NAMALWA (cell line): ENCODE measurements around the gene HPCAL4.

ENCODE experiments used
- DNase-seq: peaks from one replicate; pipeline ENCODE4 v3.0.0-alpha.2; 2015; ENCODE audit warnings: low spot score

Gene HPCAL4

GRCh38 chr1:39676948-39677548, 14.2 kb downstream of the HPCAL4 start:
- no peak for DNase-seq

DNA sequence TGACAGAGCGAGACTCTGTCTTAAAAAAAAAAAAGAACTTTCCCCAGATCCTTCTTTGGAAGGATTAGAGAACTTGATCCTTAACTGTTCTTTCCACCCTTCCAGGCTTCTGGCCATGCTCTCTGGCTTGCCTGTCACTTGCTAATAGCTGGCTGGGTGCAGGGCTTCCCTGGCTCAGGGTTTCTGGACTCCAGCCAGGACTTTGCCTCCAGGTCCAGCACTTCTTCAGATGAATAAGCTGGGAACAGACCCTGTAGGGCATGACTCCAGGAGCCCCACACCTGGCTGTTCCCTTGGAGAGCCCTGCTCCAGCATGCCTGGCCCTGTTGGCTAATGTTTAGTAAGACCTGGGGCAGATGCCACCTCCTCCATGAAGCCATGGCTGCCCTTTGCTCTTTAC, 16.0 kb downstream of the HPCAL4 start:
- no peak for DNase-seq

GRCh38 chr1:39673215-39673614, 18.0 kb downstream of the HPCAL4 start:
- DNase-seq: no peak

DNA sequence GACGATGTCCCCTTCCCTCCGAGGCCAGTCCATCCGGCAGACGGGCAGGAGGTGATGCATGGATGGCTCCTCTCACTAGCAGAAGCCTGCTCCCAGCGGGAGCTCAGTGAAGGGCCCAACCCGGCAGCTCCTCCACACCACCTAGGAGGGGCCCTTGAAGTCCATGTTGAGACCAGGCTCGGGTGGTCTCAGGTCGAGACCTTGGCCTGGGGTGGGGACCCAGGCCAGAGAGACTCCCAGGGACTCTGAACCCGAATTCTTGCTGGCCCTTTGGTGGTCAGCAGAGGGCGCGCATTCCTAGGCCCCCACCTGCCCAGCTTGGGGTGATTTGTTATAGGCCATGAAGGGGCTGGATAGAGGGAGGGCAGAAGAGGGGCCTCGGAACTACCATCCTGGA, 18.7 kb downstream of the HPCAL4 start:
- peak; percentile 42 for DNase-seq

GRCh38 chr1:39671793-39672550, 19.3 kb downstream of the HPCAL4 start, which contains the start of gene NT5C1A:
TSS of gene NT5C1A (minus strand) at chr1:39672107. CDS start at chr1:39672038, 69 bp downstream.
- no peak for DNase-seq

DNA sequence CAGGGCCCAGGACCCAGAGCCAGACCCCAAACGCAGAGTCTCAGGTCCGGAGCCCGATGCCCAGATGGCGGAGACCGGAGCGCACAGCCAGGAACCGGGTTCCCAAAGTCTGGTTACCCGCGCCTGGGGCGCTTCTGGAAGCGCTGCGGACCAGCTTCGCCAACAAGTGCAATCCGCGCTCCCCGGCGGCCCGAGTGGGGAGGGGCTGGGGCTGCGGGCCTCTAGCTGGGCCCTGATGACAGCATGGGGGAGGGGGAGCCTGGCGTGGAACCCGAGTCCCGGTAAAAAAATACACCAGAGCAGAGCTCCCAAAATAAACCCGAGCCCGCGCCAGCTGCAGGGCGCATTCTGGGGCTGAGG, 19.8 kb downstream of the HPCAL4 start:
- DNase-seq: no peak

DNA sequence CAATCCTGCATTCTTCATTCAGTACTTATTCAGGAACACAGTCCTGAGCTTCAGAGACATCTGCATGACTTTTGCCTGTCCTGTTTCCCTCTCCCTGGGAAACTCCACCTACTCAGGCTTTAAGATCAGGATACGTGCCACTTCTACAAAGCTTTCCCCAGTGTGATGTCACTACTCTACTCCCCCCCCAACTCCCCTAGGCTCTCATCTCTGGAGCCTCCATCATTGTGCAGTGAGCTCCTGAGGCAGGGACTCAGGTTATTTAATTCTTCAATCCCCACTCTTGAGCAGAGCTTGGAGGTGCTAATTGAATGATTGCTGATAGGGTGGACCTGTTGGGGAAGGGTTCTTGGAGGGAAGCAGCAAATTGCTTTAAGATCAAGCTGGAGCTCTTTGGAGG, 20.5 kb downstream of the HPCAL4 start:
- no peak for DNase-seq

- DNase-seq: no peak
Measured at GRCh38 chr1:39668894-39669293, 22.3 kb downstream of the HPCAL4 start.

- no peak for DNase-seq
Measured at GRCh38 chr1:39668111-39668510, 23.1 kb downstream of the HPCAL4 start.

DNA sequence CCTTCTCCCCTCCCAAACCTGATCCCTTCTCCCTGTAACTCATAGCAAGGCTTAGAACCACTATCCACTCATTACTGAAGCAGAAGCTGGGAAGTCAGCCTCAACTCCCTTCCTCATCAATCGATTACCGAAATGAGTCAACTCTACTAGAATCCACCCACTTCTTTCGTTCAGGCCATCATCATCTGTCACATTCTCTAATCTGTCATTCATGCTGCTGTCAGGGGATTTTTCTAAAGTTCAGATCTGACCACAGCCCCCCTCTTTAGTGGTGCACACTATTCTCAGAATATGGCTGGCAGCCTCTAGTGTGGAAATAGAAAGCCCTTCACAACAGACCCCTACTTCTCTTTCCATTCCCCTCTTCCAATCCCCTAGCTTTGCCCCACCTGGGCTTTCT, 24.5 kb downstream of the HPCAL4 start:
- DNase-seq: no peak

DNA sequence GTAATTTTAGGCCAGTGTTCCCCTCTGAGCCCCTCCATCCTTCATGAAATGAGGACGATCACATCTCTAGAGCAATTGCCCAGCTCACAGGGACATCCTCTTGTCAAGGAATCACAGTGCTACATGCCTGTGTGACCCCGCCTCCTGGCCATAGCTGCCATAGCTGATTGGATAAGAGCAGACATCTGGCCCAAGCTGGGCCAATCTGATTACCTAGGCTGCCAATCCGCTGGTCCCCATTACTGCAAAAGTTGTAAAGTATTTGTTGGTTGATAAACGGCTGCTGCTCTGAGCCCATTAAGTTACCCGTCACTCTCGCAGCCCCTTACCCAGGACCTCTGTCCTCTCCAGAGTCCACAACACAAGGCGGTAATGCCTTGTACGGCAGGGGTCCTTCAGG, 27.7 kb downstream of the HPCAL4 start:
- DNase-seq: peak; percentile 56

DNA sequence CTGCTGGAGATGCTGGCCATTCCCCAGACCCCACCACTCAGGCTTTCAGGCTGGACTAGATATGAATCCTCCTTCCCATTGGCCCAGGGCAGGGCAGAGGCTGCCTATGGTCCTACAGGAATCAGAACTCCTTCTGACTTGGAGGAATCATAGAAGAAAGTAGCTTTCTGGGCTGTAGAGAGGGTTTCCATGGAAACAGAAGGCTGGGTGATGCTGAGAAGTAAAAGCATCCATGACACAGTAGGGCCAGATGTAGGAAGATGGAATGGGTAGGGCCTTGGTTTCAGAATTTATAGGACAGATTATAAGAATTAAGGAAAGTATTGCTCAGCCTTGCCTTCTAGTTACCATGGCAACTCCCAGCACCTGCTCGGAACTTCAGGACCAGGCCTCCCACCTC, 28.4 kb downstream of the HPCAL4 start:
- DNase-seq: no peak

- DNase-seq: no peak
Measured at GRCh38 chr1:39659538-39659937, 31.7 kb downstream of the HPCAL4 start.

DNA sequence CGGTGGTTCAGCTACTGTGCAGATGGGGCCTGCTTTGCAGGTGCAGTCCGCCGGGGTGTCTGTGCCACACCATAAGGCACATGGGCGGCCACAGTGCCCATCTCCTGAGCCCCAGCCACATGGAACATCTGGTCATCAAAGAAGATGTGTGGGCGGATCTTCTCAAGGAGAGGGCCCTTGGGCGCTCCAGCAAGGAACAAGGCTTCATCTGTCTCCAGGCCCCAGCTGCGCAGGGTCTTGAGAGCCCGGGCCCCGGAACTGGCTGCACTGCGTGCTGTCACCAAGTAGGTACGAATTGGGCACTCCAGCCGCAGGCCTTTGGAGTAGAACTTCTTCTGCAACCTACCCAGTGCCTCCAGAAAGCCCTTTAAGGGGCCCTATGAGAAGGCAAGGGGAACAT, 32.1 kb downstream of the HPCAL4 start:
- DNase-seq: no peak

DNA sequence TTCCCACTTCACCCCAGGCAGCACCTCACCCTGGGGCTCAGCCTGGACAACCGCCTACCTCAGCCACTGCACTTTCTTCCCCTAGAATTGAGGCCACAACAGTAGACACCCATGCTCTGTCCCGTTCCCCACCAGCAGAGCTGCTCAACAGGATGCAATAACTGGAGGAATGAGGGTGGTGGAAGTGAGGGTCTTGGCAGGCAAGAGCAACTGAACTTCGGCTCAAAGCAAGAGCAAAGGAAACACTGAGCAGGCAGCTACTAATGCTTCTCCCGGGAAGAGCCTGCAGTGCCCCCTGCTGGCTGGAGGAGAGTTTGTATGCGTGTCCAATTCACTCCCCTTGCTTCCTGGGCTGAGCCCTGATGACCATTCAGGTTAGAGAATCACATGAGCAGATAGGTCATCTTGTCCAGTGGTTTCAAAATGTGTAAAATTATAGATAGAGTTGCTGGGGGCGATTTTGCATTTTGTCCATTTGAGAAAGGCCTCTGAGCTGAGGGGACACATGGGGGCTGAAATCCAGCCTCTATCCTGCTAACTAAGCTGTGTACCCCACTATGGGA, 33.2 kb downstream of the HPCAL4 start:
- DNase-seq: peak; percentile 87

- DNase-seq: no peak
Measured at GRCh38 chr1:39657402-39657801, 33.8 kb downstream of the HPCAL4 start.

- DNase-seq: no peak
Measured at GRCh38 chr1:39656391-39656790, 34.8 kb downstream of the HPCAL4 start.

DNA sequence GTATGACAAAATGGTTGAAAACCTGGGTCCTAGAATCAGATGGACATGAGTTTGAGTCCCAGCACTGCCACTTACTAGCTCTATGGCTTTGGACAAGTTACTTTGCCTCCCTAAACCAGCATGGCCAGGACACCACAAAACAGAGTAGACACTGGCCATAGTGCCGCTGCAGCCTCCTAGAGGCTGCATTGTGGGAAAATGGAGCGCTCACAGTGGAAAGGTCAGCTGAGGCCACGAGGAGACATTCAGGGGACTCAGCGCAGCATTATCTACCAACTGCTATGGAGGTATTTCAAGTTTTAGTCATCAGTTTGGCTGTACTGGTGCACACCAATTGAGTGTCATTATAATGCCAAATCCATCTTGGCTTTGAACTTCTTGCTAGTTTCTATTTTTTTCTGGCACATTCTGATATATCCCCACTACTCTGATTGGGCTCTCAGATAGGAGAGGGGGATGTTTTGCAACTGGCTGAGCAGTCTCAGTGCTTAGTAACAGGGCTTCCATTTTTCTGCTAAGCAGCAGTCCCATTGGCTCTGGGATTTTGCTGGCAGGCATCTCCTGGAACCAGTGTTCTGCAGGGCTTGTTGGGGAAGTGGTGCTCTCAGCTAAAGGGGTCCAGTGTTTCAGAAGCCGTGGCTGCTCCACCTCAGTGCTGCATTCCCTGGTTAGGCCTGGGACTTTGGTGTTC, 35.5 kb downstream of the HPCAL4 start:
- DNase-seq: no peak

- no peak for DNase-seq
Measured at GRCh38 chr1:39654291-39654690, 36.9 kb downstream of the HPCAL4 start.

GRCh38 chr1:39653546-39654031, 37.6 kb downstream of the HPCAL4 start:
- DNase-seq: peak; percentile 86

DNA sequence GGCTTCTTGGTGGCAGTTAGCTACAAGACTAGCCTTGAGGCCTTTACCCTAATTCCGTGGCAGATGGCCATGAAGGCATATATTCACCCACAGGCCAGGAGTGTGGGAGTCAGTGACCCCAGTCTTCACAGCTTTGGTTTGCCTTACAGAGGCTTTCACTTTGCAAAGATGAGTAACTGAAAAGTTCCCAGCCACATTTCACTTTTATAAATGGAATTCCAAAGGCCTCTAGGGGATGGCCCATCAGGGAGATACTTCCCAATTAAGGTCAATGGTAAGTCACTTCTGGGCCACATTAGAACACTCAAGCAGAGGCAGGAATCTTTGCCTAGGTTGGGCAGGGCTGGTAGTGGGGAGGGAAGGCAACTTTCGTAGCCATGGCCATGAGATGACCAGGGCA, 38.7 kb downstream of the HPCAL4 start:
- no peak for DNase-seq

- DNase-seq: no peak
Measured at GRCh38 chr1:39652105-39652504, 39.1 kb downstream of the HPCAL4 start.

GRCh38 chr1:39650431-39650830, 40.8 kb downstream of the HPCAL4 start:
- DNase-seq: no peak
